GM23248 (cell line): ENCODE measurements around the gene SNRPD1.

Experiments
- EZH2 ChIP-seq: fragments of 200-600 bp; sonication (generic); IDR thresholded peaks from 2 replicates; pipeline ENCODE4 v1.6.1; 2018; ENCODE audit warnings: antibody characterized with exemption, mild to moderate bottlenecking; ENCODE audit not compliant: insufficient read depth, poor library complexity, severe bottlenecking
- EZH2phosphoT487 ChIP-seq: fragments of 200-600 bp; sonication (generic); IDR thresholded peaks from 2 replicates; pipeline ENCODE4 v1.6.1; 2018; ENCODE audit warnings: antibody characterized with exemption, moderate library complexity, mild to moderate bottlenecking, low read depth; ENCODE audit not compliant: insufficient read depth

DNA sequence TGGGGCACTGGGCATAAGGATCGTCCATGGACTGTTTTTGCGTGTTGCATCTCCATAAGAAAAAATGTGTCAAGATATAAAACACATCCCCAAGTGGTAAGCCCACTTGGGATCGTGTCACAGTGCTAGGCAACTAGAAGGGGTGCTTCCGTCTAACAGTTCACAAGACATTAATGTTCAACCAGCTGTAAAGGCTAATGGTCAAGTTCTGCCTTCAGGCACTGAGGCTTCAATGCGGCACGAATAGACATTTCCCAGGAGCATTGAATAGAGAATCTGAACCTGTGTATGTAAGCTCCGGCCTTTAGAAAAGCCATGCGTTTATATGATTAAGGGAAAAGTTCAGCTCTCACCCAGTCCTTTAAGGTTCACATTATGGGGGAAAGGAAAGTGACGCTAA is 50.5 kb downstream of the SNRPD1 start:
- no peak for TF ChIP-seq EZH2
- no peak for TF ChIP-seq EZH2phosphoT487
